HT1080 (cell line): ENCODE data around the gene TMEM185B. TPM values are rescaled to one million over a fixed set of nuclear protein-coding genes. Genes with fewer than 3 reads are reported as not detected.
A peak's percentile ranks its signal among the peaks of the same experiment; 100 is the strongest.
"Not testable (repeated sequence)": the region's sequence is repeated elsewhere in the genome, so short reads cannot be mapped to it uniquely, and the experiment has no call there.

Source experiments
- DNase-seq: peaks from one replicate; pipeline ENCODE4 v3.0.0-alpha.2; 2015; ENCODE audit warnings: low read depth
- total RNA-seq: library from RNA; depleted of rRNA; stranded (reverse); fragments of >200 nt; shearing (Covaris generic); gene quantifications from 2 replicates; pipeline ENCODE4 v1.2.3, GENCODE V29; 2014

TMEM185B gene
- total RNA-seq, 1 experiment from 2014 or later: 55.0 TPM

DNA sequence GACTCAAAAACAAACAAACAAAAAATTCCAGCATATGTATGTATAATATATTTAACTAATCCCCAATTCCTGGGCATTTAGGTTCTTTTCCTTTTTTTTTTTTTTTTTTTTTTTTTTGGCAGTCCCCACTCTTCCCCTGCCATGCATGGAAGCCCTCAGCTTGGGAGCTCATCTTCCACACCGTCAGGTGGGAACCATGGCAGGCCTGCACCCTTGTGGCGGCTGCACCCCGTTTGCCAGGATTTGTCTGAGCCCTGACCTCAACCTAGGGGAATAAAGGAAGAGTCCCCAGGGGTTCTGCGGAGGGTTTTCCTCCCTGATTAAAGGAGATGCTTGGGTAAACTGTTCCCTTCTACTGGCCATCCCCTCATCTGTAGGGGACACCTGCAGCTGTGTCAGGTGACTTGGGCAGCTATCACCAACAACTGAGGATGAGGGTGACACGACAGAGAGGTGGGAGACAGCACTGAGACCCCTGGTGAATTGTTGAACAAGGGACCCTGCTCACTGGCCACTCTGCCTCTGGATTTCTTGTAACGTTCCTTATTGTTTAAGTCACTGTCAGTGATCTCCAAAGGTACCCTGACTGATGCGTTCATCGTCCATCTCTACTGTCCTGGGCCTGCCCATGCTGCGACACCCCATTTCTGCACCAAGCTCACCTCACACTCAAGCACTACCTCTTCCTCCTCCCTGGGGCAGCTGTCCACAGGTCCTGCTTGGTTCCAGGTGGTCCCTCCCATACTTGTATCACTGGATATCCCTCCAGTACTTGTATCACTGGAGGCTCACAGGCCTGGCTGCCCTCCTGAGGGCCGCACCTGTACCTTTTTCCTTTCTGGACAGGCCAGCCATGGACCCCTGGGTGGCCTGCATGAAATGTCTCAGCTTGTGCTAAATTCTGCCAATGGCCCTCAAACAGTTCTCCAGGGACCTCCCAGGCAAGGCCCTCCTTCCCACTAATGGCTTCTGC, 14.5 kb downstream of the TMEM185B start:
- DNase-seq: no peak

DNA sequence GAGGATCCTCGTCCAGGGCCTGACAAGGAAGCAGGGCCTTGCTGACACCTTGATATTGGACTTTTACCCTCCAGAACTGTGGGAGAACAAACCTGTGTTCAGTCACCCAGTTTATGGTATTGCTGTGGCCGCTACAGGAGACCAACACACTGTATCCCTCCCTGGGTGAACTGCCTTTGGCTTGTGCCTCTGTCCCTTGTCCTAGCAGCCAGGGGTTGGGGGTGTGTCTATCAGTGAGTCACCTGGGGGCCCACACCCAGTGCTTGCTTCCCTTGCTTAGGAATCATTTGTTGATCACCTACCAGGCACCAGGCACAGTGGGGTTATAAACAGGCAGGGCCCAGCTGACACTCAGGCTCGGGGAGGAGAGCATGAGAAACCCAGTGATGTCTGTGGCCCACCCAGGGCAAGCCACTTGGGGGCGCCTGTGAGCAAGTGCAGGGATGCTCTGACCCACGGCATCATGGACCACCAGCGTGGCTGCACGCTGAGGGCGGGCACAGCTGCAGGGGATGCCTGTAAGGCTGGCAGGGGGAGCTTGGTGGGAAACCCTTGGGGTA, 17.1 kb downstream of the TMEM185B start:
- DNase-seq: peak; percentile 15

GRCh38 chr2:120204945-120205670, 18.1 kb downstream of the TMEM185B start:
- no peak for DNase-seq

DNA sequence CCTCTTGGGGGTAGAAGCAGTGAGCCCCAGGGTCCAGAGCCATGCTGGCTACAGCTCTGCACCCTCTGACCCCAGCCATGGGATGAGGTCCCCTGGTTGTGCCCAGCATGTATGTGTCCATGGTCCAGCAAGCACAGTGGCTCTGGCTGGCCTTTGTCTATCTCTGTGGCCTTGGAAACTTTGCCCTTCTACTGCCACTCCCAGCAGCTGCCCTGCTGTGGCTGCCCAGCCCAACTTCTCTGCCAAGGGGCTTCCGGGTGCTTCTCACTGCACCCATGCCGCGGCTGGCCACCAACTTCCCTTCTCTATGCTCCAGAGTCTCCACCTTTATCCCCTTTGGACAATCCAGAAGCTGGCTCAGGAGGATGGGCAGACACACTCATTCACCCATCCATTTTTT, 18.8 kb downstream of the TMEM185B start:
- no peak for DNase-seq

DNA sequence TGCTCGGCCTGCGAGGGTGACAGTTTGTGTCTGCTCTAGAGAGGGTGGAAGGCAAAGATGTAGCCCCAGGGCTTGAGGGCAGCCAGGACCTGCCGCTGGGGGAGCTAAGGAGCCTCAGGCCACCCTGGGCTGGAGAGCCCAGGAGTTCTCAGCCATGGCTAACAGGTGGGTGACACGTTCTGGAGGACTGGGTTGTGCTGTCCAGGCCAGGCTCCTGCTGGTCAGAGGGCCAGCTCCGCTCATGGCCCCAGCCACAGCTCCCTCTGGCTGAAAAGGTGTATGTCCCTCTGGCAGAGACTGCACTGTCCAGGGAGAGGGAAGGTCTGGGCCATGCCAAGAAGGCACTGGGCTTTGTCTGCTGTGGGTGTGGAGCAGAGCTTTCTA, 19.2 kb downstream of the TMEM185B start:
- DNase-seq: no peak

- no peak for DNase-seq
Observed at GRCh38 chr2:120203251-120204021, 19.8 kb downstream of the TMEM185B start.

DNA sequence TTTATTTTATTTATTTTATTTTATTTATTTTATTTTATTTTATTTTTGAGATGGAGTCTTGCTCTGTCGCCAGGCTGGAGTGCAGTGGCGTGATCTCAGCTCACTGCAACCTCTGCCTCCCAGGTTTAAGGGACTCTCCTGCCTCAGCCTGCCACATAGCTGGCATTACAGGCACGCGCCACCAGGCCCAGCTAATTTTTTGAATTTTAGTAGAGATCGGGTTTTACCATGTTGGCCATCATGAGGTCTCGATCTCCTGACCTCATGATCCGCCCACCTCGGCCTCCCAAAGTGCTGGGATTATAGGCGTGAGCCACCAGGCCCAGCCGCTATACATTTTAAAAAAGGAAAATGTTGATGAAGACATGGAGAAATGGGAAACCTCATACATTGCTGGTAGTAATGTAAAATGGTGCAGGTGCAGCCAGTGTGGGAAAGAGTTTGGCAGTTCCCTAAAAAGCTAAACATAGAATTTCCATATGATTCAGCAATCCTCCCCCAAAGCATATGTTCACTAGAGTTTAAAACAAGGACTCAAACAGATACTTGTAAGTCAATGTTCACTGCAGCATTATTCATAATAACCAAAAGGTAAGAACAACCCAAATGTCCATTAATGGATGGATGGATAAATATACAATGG, 23.3 kb downstream of the TMEM185B start:
- DNase-seq: not testable (repeated sequence)

DNA sequence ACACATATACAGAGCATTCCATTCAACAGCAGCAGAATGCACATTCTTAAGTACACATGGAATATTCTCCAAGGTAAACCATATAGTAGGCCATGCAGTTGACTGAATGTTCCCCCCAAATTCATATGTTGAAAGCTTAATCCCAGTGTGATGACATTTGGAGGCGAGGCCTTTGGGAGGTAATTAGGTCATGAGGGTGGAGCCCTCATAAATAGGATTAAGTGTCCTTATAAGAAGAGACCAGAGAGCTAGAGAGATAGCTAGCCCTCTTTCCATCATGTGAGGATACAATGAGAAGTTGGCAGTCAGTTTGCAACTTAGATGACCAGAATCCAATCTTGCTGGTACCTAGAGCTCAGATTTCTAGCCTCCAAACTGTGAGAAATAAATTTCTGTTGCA, 27.6 kb downstream of the TMEM185B start:
- DNase-seq: no peak

GRCh38 chr2:120192280-120192679, 30.9 kb downstream of the TMEM185B start:
- no peak for DNase-seq

DNA sequence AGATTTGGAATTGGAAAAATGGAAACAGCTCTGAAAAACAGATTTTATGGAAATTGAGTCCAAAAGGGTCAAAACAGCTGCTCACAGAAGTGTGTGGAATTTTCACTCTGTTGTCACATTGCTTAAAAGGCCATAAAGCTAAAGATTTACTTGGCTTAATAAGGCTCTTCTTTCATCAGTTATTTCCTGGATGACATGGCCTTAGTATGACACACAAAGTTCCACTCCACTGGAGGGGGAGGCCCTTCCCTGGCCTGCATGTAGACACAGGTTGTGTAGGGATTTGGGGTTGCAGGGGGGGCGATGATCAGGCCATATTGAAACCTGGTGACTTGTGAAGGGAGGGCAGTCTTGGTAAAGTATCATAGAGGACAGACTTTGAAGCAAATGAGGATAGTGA, 34.0 kb downstream of the TMEM185B start:
- no peak for DNase-seq

GRCh38 chr2:120182019-120182560, 41.1 kb downstream of the TMEM185B start:
- DNase-seq: no peak

DNA sequence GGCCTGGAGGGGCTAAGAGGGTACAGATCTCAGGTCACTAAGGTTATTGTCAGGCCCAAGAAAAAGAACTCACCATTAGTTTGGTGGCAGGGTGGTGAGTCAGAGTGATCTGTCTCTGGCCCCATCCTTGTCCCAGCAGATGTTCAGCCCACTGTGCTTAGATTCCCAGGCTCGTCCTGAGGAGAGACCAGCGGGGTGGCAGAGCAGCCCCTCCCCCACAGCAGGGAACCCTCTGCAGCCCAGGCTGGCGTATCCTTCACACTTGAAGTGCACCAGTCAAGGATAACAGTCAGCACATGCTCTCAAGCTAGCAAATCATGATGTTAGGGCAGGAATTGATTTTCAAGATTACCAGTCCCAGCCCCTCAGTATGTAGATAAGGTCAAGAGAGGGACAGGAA, 43.1 kb downstream of the TMEM185B start:
- DNase-seq: no peak

DNA sequence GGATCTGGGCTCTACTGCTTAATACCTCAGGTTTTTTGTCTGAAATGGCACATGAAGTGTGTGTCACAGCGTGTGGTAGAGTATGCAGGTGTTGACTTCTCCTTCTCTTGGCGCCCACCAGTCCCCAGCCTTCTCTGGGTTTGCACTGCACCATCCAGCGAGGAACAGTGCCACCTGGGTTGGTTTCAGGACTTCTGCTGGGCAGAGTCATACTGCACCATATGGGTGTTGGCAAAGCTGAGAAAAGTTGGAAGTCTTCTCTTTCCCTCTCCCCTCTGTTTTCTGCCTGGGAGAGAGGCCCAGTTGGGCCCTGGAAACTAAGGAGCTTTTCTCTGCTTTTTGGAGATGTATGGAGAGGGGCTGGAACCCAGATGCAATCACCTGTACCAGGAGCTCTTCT, 43.8 kb downstream of the TMEM185B start:
- DNase-seq: no peak

DNA sequence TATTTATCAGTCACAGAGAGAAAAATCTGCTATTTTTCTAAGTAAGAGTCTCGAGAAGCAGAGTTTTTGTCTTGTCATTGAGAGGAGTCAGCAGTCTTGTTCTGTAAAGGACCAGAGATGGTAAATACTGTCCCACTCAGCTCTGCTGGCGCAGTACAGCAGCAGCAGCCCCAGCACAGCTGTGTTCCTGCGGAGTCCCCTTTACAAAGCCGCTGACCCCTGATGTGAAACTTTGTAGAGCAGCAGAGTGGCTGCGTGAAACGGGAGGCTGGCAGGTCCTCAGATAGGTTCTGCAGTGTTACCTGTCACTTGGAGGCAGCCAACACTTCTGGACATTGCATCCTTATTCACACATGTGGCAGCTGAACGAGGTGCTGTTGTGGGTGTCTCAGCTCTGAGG, 45.2 kb downstream of the TMEM185B start:
- no peak for DNase-seq

GRCh38 chr2:120177001-120177621, 46.1 kb downstream of the TMEM185B start:
- DNase-seq: no peak

DNA sequence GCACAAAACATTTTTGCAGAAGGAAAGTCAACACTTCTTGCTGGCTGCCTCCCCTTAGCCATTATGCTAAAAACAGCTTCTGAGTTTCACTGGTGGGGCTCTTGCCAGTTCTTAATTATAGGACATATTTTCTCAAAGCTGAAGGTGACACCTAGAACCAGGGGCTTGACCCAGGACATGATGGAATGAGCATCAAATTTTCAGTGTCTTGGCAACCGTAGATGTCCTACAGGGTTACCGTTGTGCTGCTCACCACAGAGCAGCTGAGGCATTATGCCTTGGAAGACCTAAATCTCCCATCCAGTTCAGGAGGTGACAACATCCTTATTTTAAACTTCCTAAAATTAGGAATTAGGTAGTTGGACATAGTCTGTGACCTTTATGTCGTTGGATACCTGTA, 46.7 kb downstream of the TMEM185B start:
- no peak for DNase-seq

- DNase-seq: peak; percentile 53
Observed at GRCh38 chr2:120174963-120175581, 48.1 kb downstream of the TMEM185B start.
